SK-N-SH (cell line): ENCODE data around the gene TMX4.

Experiments
- EZH2phosphoT487 ChIP-seq: fragments of 200-600 bp; sonication (generic); IDR thresholded peaks from 2 replicates; pipeline ENCODE4 v1.6.1; 2017; ENCODE audit warnings: low read depth, mixed run types, mild to moderate bottlenecking, antibody characterized with exemption, moderate library complexity, borderline replicate concordance
- POLR2AphosphoS5 ChIP-seq: IDR thresholded peaks from 2 replicates; pipeline ENCODE4 v1.6.1; 2012; ENCODE audit warnings: low read depth, low read length
- SMC3 ChIP-seq: IDR thresholded peaks from 2 replicates; pipeline ENCODE4 v1.6.1; 2012; ENCODE audit warnings: low read depth, low read length, improper control_type of control experiment
- YY1 ChIP-seq: IDR thresholded peaks from 2 replicates; pipeline ENCODE4 v1.4.0; 2012; ENCODE audit warnings: low read depth, mild to moderate bottlenecking
- TF ChIP-seq, protein P1 (sequence below): fragments of 200-600 bp; sonication (generic); IDR thresholded peaks from 2 replicates; pipeline ENCODE4 v1.6.1; 2017; ENCODE audit warnings: antibody characterized with exemption, mild to moderate bottlenecking, moderate library complexity
- TF ChIP-seq, protein P2 (sequence below): IDR thresholded peaks from 2 replicates; pipeline ENCODE4; 2012
- TF ChIP-seq, protein P3 (sequence below): IDR thresholded peaks from 2 replicates; pipeline ENCODE4 v1.4.0; 2012; ENCODE audit warnings: low read depth
- TF ChIP-seq, protein P4 (sequence below): IDR thresholded peaks from 2 replicates; pipeline ENCODE4 v1.6.1; 2012; ENCODE audit warnings: mild to moderate bottlenecking, low read depth, low read length, moderate library complexity

DNA sequence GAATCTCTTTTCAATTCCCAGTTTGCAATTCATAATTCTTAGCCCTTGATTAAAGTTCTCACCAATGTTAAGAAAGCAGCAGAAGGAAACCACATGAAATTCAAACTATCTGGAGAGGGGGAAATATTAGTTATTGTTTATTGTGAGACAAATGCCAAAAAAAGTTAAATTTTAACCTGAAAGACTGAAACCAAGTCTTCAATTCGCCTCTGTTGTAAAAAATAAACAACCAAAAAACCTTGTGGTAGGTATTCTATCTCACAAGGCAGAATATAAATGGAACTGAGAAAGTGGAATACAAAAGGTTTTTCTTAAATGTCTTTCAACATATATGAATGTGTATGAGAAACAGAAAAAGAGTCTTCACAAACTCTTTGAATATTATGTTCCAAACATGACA, 24.8 kb downstream of the TMX4 start:
- no peak for TF ChIP-seq EZH2phosphoT487
- no peak for TF ChIP-seq YY1
- TF ChIP-seq SMC3 = no peak
- TF ChIP-seq, protein P1, sequence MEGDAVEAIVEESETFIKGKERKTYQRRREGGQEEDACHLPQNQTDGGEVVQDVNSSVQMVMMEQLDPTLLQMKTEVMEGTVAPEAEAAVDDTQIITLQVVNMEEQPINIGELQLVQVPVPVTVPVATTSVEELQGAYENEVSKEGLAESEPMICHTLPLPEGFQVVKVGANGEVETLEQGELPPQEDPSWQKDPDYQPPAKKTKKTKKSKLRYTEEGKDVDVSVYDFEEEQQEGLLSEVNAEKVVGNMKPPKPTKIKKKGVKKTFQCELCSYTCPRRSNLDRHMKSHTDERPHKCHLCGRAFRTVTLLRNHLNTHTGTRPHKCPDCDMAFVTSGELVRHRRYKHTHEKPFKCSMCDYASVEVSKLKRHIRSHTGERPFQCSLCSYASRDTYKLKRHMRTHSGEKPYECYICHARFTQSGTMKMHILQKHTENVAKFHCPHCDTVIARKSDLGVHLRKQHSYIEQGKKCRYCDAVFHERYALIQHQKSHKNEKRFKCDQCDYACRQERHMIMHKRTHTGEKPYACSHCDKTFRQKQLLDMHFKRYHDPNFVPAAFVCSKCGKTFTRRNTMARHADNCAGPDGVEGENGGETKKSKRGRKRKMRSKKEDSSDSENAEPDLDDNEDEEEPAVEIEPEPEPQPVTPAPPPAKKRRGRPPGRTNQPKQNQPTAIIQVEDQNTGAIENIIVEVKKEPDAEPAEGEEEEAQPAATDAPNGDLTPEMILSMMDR = no peak
- TF ChIP-seq, protein P2, sequence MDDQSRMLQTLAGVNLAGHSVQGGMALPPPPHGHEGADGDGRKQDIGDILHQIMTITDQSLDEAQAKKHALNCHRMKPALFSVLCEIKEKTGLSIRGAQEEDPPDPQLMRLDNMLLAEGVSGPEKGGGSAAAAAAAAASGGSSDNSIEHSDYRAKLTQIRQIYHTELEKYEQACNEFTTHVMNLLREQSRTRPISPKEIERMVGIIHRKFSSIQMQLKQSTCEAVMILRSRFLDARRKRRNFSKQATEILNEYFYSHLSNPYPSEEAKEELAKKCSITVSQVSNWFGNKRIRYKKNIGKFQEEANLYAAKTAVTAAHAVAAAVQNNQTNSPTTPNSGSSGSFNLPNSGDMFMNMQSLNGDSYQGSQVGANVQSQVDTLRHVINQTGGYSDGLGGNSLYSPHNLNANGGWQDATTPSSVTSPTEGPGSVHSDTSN = no peak
- TF ChIP-seq, protein P3, sequence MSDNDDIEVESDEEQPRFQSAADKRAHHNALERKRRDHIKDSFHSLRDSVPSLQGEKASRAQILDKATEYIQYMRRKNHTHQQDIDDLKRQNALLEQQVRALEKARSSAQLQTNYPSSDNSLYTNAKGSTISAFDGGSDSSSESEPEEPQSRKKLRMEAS = no peak
- TF ChIP-seq, protein P4, sequence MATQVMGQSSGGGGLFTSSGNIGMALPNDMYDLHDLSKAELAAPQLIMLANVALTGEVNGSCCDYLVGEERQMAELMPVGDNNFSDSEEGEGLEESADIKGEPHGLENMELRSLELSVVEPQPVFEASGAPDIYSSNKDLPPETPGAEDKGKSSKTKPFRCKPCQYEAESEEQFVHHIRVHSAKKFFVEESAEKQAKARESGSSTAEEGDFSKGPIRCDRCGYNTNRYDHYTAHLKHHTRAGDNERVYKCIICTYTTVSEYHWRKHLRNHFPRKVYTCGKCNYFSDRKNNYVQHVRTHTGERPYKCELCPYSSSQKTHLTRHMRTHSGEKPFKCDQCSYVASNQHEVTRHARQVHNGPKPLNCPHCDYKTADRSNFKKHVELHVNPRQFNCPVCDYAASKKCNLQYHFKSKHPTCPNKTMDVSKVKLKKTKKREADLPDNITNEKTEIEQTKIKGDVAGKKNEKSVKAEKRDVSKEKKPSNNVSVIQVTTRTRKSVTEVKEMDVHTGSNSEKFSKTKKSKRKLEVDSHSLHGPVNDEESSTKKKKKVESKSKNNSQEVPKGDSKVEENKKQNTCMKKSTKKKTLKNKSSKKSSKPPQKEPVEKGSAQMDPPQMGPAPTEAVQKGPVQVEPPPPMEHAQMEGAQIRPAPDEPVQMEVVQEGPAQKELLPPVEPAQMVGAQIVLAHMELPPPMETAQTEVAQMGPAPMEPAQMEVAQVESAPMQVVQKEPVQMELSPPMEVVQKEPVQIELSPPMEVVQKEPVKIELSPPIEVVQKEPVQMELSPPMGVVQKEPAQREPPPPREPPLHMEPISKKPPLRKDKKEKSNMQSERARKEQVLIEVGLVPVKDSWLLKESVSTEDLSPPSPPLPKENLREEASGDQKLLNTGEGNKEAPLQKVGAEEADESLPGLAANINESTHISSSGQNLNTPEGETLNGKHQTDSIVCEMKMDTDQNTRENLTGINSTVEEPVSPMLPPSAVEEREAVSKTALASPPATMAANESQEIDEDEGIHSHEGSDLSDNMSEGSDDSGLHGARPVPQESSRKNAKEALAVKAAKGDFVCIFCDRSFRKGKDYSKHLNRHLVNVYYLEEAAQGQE = no peak
- no peak for TF ChIP-seq POLR2AphosphoS5
